ENCODE results near the gene COMMD3. TPM values are rescaled to one million over a fixed set of nuclear protein-coding genes. Genes with fewer than 3 reads are reported as not detected.

The COMMD3 gene
- total RNA-seq, 4 donors from 2014 or later = 17.2 to 28.2 (median 23.8) TPM

- TF ChIP-seq, protein P1, sequence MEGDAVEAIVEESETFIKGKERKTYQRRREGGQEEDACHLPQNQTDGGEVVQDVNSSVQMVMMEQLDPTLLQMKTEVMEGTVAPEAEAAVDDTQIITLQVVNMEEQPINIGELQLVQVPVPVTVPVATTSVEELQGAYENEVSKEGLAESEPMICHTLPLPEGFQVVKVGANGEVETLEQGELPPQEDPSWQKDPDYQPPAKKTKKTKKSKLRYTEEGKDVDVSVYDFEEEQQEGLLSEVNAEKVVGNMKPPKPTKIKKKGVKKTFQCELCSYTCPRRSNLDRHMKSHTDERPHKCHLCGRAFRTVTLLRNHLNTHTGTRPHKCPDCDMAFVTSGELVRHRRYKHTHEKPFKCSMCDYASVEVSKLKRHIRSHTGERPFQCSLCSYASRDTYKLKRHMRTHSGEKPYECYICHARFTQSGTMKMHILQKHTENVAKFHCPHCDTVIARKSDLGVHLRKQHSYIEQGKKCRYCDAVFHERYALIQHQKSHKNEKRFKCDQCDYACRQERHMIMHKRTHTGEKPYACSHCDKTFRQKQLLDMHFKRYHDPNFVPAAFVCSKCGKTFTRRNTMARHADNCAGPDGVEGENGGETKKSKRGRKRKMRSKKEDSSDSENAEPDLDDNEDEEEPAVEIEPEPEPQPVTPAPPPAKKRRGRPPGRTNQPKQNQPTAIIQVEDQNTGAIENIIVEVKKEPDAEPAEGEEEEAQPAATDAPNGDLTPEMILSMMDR (IDR thresholded peaks at IDR 0.05) = no peak
- TF ChIP-seq POLR2A (IDR thresholded peaks at IDR 0.05) = no peak
- no peak for TF ChIP-seq EP300 (IDR thresholded peaks at IDR 0.05)
- WGBS, 2 donors = 72 to 73% methylated on average over 4 of the region's 4 CpGs
- H3K27me3 ChIP-seq = peaks cover 0 to 2% of the 10 kb centered on the region in 2 donors
Observed at GRCh38 chr10:22368402-22368801, 52.2 kb downstream of the COMMD3 start.

DNA sequence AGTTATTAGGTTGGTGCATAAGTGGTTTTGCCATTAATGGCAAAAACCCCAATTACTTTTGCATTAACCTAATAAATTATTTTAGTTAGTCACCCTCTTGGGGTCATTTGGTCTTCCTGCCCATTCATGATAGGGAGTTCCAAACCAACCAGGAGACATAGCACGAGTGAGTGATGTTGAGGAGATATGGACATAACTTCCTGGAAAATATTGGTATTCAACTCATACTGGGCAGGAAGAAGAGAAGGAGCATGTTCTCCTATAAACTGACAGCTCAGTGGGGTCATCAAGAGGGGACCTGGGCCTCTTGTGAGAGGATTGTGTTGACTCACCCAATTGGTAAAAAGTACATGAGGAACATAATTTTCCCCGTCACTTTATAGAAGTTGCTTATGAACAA is 52.8 kb downstream of the COMMD3 start:
- TF ChIP-seq POLR2A (IDR thresholded peaks at IDR 0.05) (no peak), EP300 (IDR thresholded peaks at IDR 0.05) (no peak)
- TF ChIP-seq, protein P1 (IDR thresholded peaks at IDR 0.05) = no peak
- no peak overlapping the region for H3K4me3 ChIP-seq
- H3K27me3 ChIP-seq = peaks cover 0 to 2% of the 10 kb centered on the region in 2 donors
- no peak for DNase-seq (ENCODE audit: low spot score in 2 of 2)
- H3K27ac ChIP-seq = no peak overlapping the region
- H3K4me1 ChIP-seq = peaks cover 0 to 3% (median 0%) of the 10 kb centered on the region in 4 donors
- H3K9me3 ChIP-seq = no peaks in the 10 kb centered on the region
- no peaks in the 10 kb centered on the region for H3K36me3 ChIP-seq
- 47 to 49% methylated on average over 2 of the region's 2 CpGs for WGBS, 2 donors

More at GRCh38 chr10:22368402-22368801, 52.2 kb downstream of the COMMD3 start:
- Histone ChIP-seq H3K9me3 (no peaks in the 10 kb centered on the region), H3K4me3 (no peak overlapping the region), H3K36me3 (no peaks in the 10 kb centered on the region), H3K4me1 (peaks cover 0 to 3% (median 0%) of the 10 kb centered on the region in 4 donors), H3K27ac (no peak overlapping the region)
- no peak for DNase-seq (ENCODE audit: low spot score in 2 of 2)

DNA sequence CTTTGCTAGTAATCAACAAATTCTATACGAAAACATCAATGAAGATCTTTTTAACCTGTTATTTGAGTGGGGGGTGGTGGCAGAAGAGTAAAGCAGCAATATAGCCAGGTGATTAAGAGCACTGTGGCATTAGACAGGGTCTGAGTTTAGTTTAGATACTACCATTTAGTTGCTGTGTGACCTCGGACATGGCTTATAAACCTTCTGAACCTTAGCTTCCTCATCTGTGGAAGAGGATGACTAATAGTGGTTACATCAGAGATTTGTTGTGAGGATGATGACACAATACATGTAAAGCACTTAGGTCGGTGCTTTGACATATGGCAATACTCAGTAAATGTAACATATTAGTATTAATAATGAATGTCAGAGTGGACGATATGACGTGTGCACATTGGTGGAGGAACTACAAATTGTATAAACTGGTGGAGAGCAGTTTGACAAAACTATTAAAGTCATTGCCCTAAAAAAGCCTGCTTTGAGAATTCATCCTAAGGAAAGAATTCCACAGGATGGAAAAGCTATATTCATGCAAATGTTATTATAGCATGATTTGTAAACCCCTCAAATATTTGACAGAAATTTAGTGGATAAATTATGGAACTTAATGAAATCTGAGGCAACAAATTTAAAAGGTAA is 53.4 kb downstream of the COMMD3 start:
- peaks cover 0 to 2% of the 10 kb centered on the region in 2 donors for H3K27me3 ChIP-seq
- TF ChIP-seq, protein P1 (IDR thresholded peaks at IDR 0.05) = no peak
- TF ChIP-seq EP300 (IDR thresholded peaks at IDR 0.05) = no peak
- no peak for TF ChIP-seq POLR2A (IDR thresholded peaks at IDR 0.05)
- H3K9me3 ChIP-seq = no peaks in the 10 kb centered on the region
- H3K36me3 ChIP-seq = no peaks in the 10 kb centered on the region
- peaks cover 0 to 3% (median 0%) of the 10 kb centered on the region in 4 donors for H3K4me1 ChIP-seq
- 86 to 87% methylated on average over 5 of the region's 5 CpGs for WGBS, 2 donors
- DNase-seq (ENCODE audit: low spot score in 2 of 2) = no peak
- no peak overlapping the region for H3K4me3 ChIP-seq
- no peak overlapping the region for H3K27ac ChIP-seq

Small RNA genes within 50 kb of the gene (small RNA-seq; reads per million reads assigned to genes)
- gene AL158211.3 = not detected

Other genes with a start within 250 kb of the COMMD3 start
- gene EBLN1, start 98.4 kb upstream of the COMMD3 start, total RNA-seq = not detected
- gene BMI1, start 4.7 kb downstream of the COMMD3 start, total RNA-seq = 100 to 1,000 TPM in 1 of 4 donors, 10 to 100 TPM in 3; 60.8 to 109 (median 67.8) TPM
- not detected for gene SPAG6, start 29.1 kb downstream of the COMMD3 start, total RNA-seq